CD4-positive, alpha-beta T cell (primary cell): ENCODE data around the gene TXNRD2. TPM values are rescaled to one million over a fixed set of nuclear protein-coding genes. Genes with fewer than 3 reads are reported as not detected.

Experiments
- ATAC-seq: fragments of 200-7000 bp; cut with Tn5 transposase; one replicate; pipeline ENCODE4 v1.10.0; 2022; ENCODE audit warnings: mild to moderate bottlenecking; ENCODE audit not compliant: poor library complexity
- CTCF ChIA-PET: fragments of 350-600 bp; sonication (Branson Sonifier 250); formaldehyde crosslinking; loops from one replicate; lab custom pipeline; 2021; ENCODE audit warnings: antibody characterized with exemption, inconsistent platforms; lab: Charles Lee
- POLR2A ChIA-PET: fragments of 350-600 bp; sonication (Branson Sonifier 250); formaldehyde crosslinking; loops from one replicate; lab custom pipeline; 2021; ENCODE audit warnings: antibody characterized with exemption, inconsistent platforms; lab: Charles Lee
- DNase-seq, 14 experiments: peaks; one replicate each; pipeline ENCODE4 v3.0.0-alpha.2; 2013 to 2020; ENCODE audit warnings: mixed read lengths in 2 of 14
- H3K27ac ChIP-seq, 2 donors: one replicate each; pipeline versions ENCODE4 v1.5.1 to v1.7.0; 2013; ENCODE audit warnings: low read length in 2 of 2, low read depth in 1 of 2, mild to moderate bottlenecking in 1 of 2
- H3K27me3 ChIP-seq, 2 experiments: 1 replicate in 1 of 2; 2 replicates in 1 of 2; pipeline versions ENCODE4 v1.6.1 to v1.7.0; 2013; ENCODE audit warnings: low read length in 2 of 2, control low read depth in 1 of 2, mild to moderate bottlenecking in 1 of 2, moderate library complexity in 1 of 2; ENCODE audit not compliant: insufficient read depth in 2 of 2, control insufficient read depth in 1 of 2
- H3K36me3 ChIP-seq: one replicate; pipeline ENCODE4 v1.6.1; 2013; ENCODE audit warnings: low read length, control low read depth; ENCODE audit not compliant: insufficient read depth
- H3K4me1 ChIP-seq: one replicate; pipeline ENCODE4 v1.6.1; 2013; ENCODE audit warnings: low read length, control low read depth; ENCODE audit not compliant: insufficient read depth
- H3K4me3 ChIP-seq: one replicate; pipeline ENCODE4 v1.5.1; 2013; ENCODE audit warnings: mild to moderate bottlenecking, low read length, moderate library complexity
- H3K9me3 ChIP-seq, 2 experiments: 1 replicate in 1 of 2; 2 replicates in 1 of 2; pipeline versions ENCODE4 v1.6.1 to v1.7.0; 2013; ENCODE audit warnings: low read length in 2 of 2, mild to moderate bottlenecking in 2 of 2, control low read depth in 1 of 2, moderate library complexity in 1 of 2; ENCODE audit not compliant: control insufficient read depth in 1 of 2, insufficient read depth in 1 of 2
- H3K27ac Mint-ChIP-seq: one replicate; pipeline ENCODE4 v1.8.0; 2020; ENCODE audit warnings: mixed read lengths
- H3K27me3 Mint-ChIP-seq: one replicate; pipeline ENCODE4 v1.8.0; 2021; ENCODE audit warnings: mixed read lengths
- H3K36me3 Mint-ChIP-seq: one replicate; pipeline ENCODE4 v1.8.0; 2021; ENCODE audit warnings: low read depth, mixed read lengths
- H3K4me1 Mint-ChIP-seq: one replicate; pipeline ENCODE4 v1.8.0; 2021; ENCODE audit warnings: low read depth, mixed read lengths
- H3K4me3 Mint-ChIP-seq: one replicate; pipeline ENCODE4 v1.8.0; 2020; ENCODE audit warnings: mild to moderate bottlenecking, mixed read lengths
- H3K9me3 Mint-ChIP-seq: one replicate; pipeline ENCODE4 v1.8.0; 2020; ENCODE audit warnings: mixed read lengths
- CTCF ChIP-seq: fragments of 200-600 bp; IDR thresholded peaks from one replicate; pipeline ENCODE4 v1.8.0; 2022; ENCODE audit warnings: antibody characterized with exemption, mild to moderate bottlenecking
- intact Hi-C, 2 experiments: fragments of 100-400 bp; cut with DNase I in 1 of 2; cut with micrococcal nuclease in 1 of 2; formaldehyde crosslinking; loops; one replicate each; pipeline versions ENCODE4 v1.15.1 to v1.9.0; 2023 to 2025; cut with DNase I, micrococcal nuclease
- total RNA-seq, 174 experiments: library from RNA in 2 of 174; stranded (reverse) in 2 of 174; gene quantifications; one replicate each; pipeline ENCODE4 v1.2.3 and lab custom pipeline; 2021 to 2026

TXNRD2 gene
- total RNA-seq, 2 experiments from 2014 or later, result 18.6 to 19.5 TPM

- ATAC-seq, result no peak
- H3K9me3 Mint-ChIP-seq, result no peaks in the 10 kb centered on the region
- Histone ChIP-seq H3K27me3 (no peaks in the 10 kb centered on the region), H3K4me3 (no peak overlapping the region), H3K9me3 (no peaks in the 10 kb centered on the region), H3K4me1 (peaks cover 28% of the 10 kb centered on the region), H3K36me3 (no peaks in the 10 kb centered on the region), H3K27ac (no peak overlapping the region)
- H3K4me3 Mint-ChIP-seq, result no peak overlapping the region
- ChIA-PET CTCF (no interaction called here), POLR2A (no interaction called here)
- H3K27ac Mint-ChIP-seq, result no peak overlapping the region
- H3K36me3 Mint-ChIP-seq, result no peaks in the 10 kb centered on the region
- H3K27me3 Mint-ChIP-seq, result no peaks in the 10 kb centered on the region
- peak in 3 of 14 experiments; percentile 2 to 23 (median 4) for DNase-seq
- H3K4me1 Mint-ChIP-seq, result peaks cover 9% of the 10 kb centered on the region
- no peak for TF ChIP-seq CTCF
- intact Hi-C loops, result no loop called here
Observed at GRCh38 chr22:19877626-19878339, 63.8 kb downstream of the TXNRD2 start.

GRCh38 chr22:19876941-19877625 lies 64.5 kb downstream of the TXNRD2 start:
- H3K36me3 ChIP-seq, result no peaks in the 10 kb centered on the region
- ChIA-PET CTCF (no interaction called here), POLR2A (no interaction called here)
- intact Hi-C loops, result no loop called here
- no peaks in the 10 kb centered on the region for H3K27me3 ChIP-seq
- Mint-ChIP-seq H3K27ac (no peak overlapping the region), H3K27me3 (no peaks in the 10 kb centered on the region), H3K4me1 (peaks cover 9% of the 10 kb centered on the region), H3K9me3 (no peaks in the 10 kb centered on the region), H3K4me3 (no peak overlapping the region), H3K36me3 (no peaks in the 10 kb centered on the region)
- DNase-seq (peak in 2 of 14 experiments; percentile 12 to 22), ATAC-seq (no peak)
- no peak overlapping the region for H3K4me3 ChIP-seq
- no peak overlapping the region for H3K27ac ChIP-seq
- no peak for TF ChIP-seq CTCF
- peaks cover 28% of the 10 kb centered on the region for H3K4me1 ChIP-seq
- H3K9me3 ChIP-seq, result no peaks in the 10 kb centered on the region

GRCh38 chr22:19876314-19876940 lies 65.2 kb downstream of the TXNRD2 start:
- Mint-ChIP-seq H3K4me1 (peaks cover 9% of the 10 kb centered on the region), H3K4me3 (no peak overlapping the region), H3K27me3 (no peaks in the 10 kb centered on the region), H3K9me3 (no peaks in the 10 kb centered on the region), H3K27ac (no peak overlapping the region), H3K36me3 (no peaks in the 10 kb centered on the region)
- ATAC-seq (no peak), DNase-seq (peak in 3 of 14 experiments; percentile 2 to 30 (median 12))
- Histone ChIP-seq H3K27me3 (no peaks in the 10 kb centered on the region), H3K27ac (no peak overlapping the region), H3K4me3 (no peak overlapping the region), H3K4me1 (peaks cover 28% of the 10 kb centered on the region), H3K9me3 (no peaks in the 10 kb centered on the region), H3K36me3 (no peaks in the 10 kb centered on the region)
- CTCF ChIA-PET, result no interaction called here
- TF ChIP-seq CTCF, result no peak
- POLR2A ChIA-PET, result no interaction called here
- intact Hi-C loops, result no loop called here
